IPS-NIHi11 (cell line): Measurements from ENCODE around the gene CAMKK2.
"Not testable (repeated sequence)": the region's sequence is repeated elsewhere in the genome, so short reads cannot be mapped to it uniquely, and the experiment has no call there.

Source experiments
- DNase-seq: peaks from one replicate; pipeline ENCODE4 v3.0.0; 2012; ENCODE audit warnings: mixed read lengths, low spot score

CAMKK2 gene

GRCh38 chr12:121279071-121279375, 17.5 kb downstream of the CAMKK2 start:
- no peak for DNase-seq

- DNase-seq, result no peak
Observed at GRCh38 chr12:121278169-121279070, 18.1 kb downstream of the CAMKK2 start.

GRCh38 chr12:121277374-121277759, 19.1 kb downstream of the CAMKK2 start:
- DNase-seq, result no peak

GRCh38 chr12:121274036-121274763, 22.3 kb downstream of the CAMKK2 start:
- DNase-seq, result no peak

GRCh38 chr12:121273364-121273896, 23.1 kb downstream of the CAMKK2 start:
- no peak for DNase-seq

- no peak for DNase-seq
Observed at GRCh38 chr12:121267822-121268221, 28.7 kb downstream of the CAMKK2 start.

GRCh38 chr12:121264951-121265515, 31.5 kb downstream of the CAMKK2 start:
- no peak for DNase-seq

- DNase-seq, result no peak
Observed at GRCh38 chr12:121264135-121264534, 32.4 kb downstream of the CAMKK2 start.

- no peak for DNase-seq
Observed at GRCh38 chr12:121263206-121263935, 33.1 kb downstream of the CAMKK2 start.

GRCh38 chr12:121261398-121261797, 35.1 kb downstream of the CAMKK2 start:
- DNase-seq, result no peak

- DNase-seq, result no peak
Observed at GRCh38 chr12:121260091-121260490, 36.4 kb downstream of the CAMKK2 start.

- DNase-seq, result no peak
Observed at GRCh38 chr12:121259074-121259473, 37.4 kb downstream of the CAMKK2 start.

GRCh38 chr12:121257704-121258449, 38.6 kb downstream of the CAMKK2 start:
- DNase-seq, result not testable (repeated sequence)

GRCh38 chr12:121255433-121255832, 41.1 kb downstream of the CAMKK2 start:
- DNase-seq, result no peak

GRCh38 chr12:121253638-121254335, 42.7 kb downstream of the CAMKK2 start:
- DNase-seq, result no peak

GRCh38 chr12:121252712-121253345, 43.7 kb downstream of the CAMKK2 start:
- DNase-seq, result no peak

GRCh38 chr12:121251838-121252237, 44.7 kb downstream of the CAMKK2 start:
- DNase-seq, result no peak

- no peak for DNase-seq
Observed at GRCh38 chr12:121250359-121250758, 46.1 kb downstream of the CAMKK2 start.

- DNase-seq, result no peak
Observed at GRCh38 chr12:121248622-121249021, 47.9 kb downstream of the CAMKK2 start.

- DNase-seq, result no peak
Observed at GRCh38 chr12:121246893-121247557, 49.5 kb downstream of the CAMKK2 start.
